ENCODE results near the gene HPSE2. TPM values are rescaled to one million over a fixed set of nuclear protein-coding genes. Genes with fewer than 3 reads are reported as not detected.

The HPSE2 gene
- total and polyA plus RNA-seq, 7 donors: under 0.01 to 11.8 (median 4.8) TPM

GRCh38 chr10:98921316-98921715 is 314.3 kb downstream of the HPSE2 start:
- DNase-seq: no peak
- H3K36me3 ChIP-seq: no peaks in the 10 kb centered on the region
- no peaks in the 10 kb centered on the region for H3K9me3 ChIP-seq
- WGBS, 2 donors: 70 to 81% methylated on average over 2 of the region's 2 CpGs
- H3K27me3 ChIP-seq: no peaks in the 10 kb centered on the region
- intact Hi-C loops (cut with DNase I): no loop called here
- TF ChIP-seq POLR2A (IDR thresholded peaks at IDR 0.05) (no peak), POLR2AphosphoS5 (IDR thresholded peaks at IDR 0.05) (no peak), EP300 (IDR thresholded peaks at IDR 0.05) (no peak)
- TF ChIP-seq, protein P1, sequence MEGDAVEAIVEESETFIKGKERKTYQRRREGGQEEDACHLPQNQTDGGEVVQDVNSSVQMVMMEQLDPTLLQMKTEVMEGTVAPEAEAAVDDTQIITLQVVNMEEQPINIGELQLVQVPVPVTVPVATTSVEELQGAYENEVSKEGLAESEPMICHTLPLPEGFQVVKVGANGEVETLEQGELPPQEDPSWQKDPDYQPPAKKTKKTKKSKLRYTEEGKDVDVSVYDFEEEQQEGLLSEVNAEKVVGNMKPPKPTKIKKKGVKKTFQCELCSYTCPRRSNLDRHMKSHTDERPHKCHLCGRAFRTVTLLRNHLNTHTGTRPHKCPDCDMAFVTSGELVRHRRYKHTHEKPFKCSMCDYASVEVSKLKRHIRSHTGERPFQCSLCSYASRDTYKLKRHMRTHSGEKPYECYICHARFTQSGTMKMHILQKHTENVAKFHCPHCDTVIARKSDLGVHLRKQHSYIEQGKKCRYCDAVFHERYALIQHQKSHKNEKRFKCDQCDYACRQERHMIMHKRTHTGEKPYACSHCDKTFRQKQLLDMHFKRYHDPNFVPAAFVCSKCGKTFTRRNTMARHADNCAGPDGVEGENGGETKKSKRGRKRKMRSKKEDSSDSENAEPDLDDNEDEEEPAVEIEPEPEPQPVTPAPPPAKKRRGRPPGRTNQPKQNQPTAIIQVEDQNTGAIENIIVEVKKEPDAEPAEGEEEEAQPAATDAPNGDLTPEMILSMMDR (IDR thresholded peaks at IDR 0.05): no peak
- no peak overlapping the region for H3K4me3 ChIP-seq
- H3K27ac ChIP-seq: no peak overlapping the region
- H3K4me1 ChIP-seq: peaks cover 0 to 32% (median 12%) of the 10 kb centered on the region in 4 donors

DNA sequence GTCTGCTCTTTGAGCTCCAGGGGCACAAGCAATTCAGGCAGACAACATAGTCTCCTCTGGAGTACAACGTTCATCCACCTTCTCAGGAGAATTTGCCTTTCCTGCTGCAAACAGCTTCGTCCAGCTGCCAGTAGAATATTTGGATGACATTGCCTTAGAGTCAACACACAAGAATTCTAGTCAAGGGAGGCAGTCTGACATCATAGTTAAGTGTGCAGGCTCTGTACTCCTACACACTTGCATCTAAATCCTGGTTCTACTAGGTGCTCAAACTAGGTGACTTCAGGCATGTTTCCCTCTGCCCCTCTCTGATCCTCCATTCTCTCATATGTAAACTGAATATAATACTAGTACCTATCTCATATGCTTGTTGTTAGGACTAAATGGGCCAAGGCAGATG is 314.8 kb downstream of the HPSE2 start:
- H3K9me3 ChIP-seq: no peaks in the 10 kb centered on the region
- H3K27me3 ChIP-seq: no peaks in the 10 kb centered on the region
- H3K27ac ChIP-seq: no peak overlapping the region
- TF ChIP-seq POLR2A (IDR thresholded peaks at IDR 0.05): no peak
- TF ChIP-seq, protein P1 (IDR thresholded peaks at IDR 0.05): no peak
- TF ChIP-seq EP300 (IDR thresholded peaks at IDR 0.05): no peak
- TF ChIP-seq POLR2AphosphoS5 (IDR thresholded peaks at IDR 0.05): no peak
- no peak overlapping the region for H3K4me3 ChIP-seq
- no peak for DNase-seq
- peaks cover 0 to 37% (median 16%) of the 10 kb centered on the region in 4 donors for H3K4me1 ChIP-seq
- intact Hi-C loops (cut with DNase I): no loop called here
- H3K36me3 ChIP-seq: no peaks in the 10 kb centered on the region
- WGBS, 2 donors: 48 to 57% methylated on average over 2 of the region's 2 CpGs

DNA sequence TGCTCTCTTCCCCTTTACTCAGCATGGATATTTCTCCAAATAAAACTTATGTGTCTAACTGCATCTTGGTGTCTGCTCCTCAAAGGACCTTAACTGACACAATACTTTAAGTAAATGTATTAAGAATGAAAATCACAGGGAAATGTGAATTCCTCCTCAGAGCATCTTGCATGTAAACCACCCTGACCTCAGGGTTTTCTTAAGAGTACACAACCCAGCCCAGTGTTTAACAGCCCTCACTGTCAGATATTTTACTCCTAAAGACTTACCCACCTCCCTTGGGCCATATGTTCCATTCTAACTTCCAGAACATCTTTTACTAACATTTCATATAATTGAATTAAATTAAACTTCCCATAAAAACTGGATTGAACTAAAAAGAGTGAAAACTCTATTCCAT is 315.3 kb downstream of the HPSE2 start:
- Histone ChIP-seq H3K36me3 (no peaks in the 10 kb centered on the region), H3K27me3 (no peaks in the 10 kb centered on the region), H3K4me3 (no peak overlapping the region), H3K9me3 (no peaks in the 10 kb centered on the region), H3K4me1 (peaks cover 0 to 41% (median 16%) of the 10 kb centered on the region in 4 donors), H3K27ac (no peak overlapping the region)
- intact Hi-C loops (cut with DNase I): no loop called here
- DNase-seq: no peak
- TF ChIP-seq POLR2AphosphoS5 (IDR thresholded peaks at IDR 0.05) (no peak), POLR2A (IDR thresholded peaks at IDR 0.05) (no peak), EP300 (IDR thresholded peaks at IDR 0.05) (no peak)
- TF ChIP-seq, protein P1 (IDR thresholded peaks at IDR 0.05): no peak

GRCh38 chr10:98919899-98920298 is 315.8 kb downstream of the HPSE2 start:
- Histone ChIP-seq H3K27ac (no peak overlapping the region), H3K27me3 (no peaks in the 10 kb centered on the region), H3K4me3 (no peak overlapping the region), H3K4me1 (peaks cover 0 to 41% (median 16%) of the 10 kb centered on the region in 4 donors), H3K36me3 (no peaks in the 10 kb centered on the region), H3K9me3 (no peaks in the 10 kb centered on the region)
- DNase-seq: no peak
- intact Hi-C loops (cut with DNase I): no loop called here
- TF ChIP-seq POLR2AphosphoS5 (IDR thresholded peaks at IDR 0.05): no peak
- no peak for TF ChIP-seq EP300 (IDR thresholded peaks at IDR 0.05)
- no peak for TF ChIP-seq POLR2A (IDR thresholded peaks at IDR 0.05)
- WGBS, 2 donors: 67 to 79% methylated on average over 2 of the region's 2 CpGs

DNA sequence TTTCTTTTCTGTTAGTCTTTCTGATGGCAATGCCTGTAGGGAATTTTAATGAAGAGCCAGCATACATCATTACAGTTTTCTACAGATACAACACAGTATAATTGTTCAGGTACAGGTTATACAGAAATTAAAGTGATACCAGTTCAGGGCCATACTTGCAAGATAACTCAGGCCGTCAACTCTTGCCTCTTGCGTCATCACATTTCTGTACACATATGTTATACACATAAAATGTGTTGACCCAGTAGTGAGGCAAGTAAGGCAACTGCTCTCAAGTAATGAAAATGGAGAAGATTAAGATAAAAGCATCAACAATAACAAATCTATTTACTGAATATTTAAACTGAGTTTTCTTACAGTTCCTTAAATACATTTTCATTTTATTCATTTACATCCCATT is 317.8 kb downstream of the HPSE2 start:
- DNase-seq: no peak
- Histone ChIP-seq H3K36me3 (no peaks in the 10 kb centered on the region), H3K4me3 (no peak overlapping the region), H3K9me3 (no peaks in the 10 kb centered on the region), H3K27ac (no peak overlapping the region), H3K4me1 (peaks cover 0 to 41% (median 14%) of the 10 kb centered on the region in 4 donors), H3K27me3 (no peaks in the 10 kb centered on the region)
- 73 to 90% methylated on average over 2 of the region's 2 CpGs for WGBS, 2 donors
- no peak for TF ChIP-seq POLR2AphosphoS5 (IDR thresholded peaks at IDR 0.05)
- TF ChIP-seq EP300 (IDR thresholded peaks at IDR 0.05): no peak
- intact Hi-C loops (cut with DNase I): no loop called here

DNA sequence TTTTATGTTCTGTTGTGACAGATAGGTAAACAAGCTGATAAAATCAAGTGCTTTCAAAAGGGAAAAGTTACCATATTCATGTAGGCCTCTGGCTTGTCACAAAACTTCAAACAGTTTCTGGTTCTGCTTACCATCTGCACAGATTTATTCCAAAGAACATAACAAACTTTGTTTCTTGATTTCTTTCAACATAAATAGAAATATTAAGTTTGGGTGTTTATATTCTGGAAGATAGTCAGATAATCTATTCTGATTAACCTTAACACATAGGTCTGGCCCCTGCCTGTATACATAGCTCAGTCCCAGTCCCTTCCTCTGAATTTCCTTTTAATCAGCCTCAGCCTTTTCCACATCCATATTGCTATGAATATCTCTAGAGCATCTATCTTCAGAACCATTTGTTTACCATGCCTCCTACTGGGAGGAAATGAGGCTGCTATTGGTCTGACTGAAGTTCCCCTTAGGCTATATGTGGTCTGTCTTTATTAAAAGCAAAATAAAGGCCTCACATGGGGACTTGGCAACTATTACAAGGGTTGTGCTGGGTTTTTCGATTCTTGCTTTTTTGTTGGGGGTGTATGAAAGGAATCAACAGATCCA is 319.0 kb downstream of the HPSE2 start:
- DNase-seq: no peak
- no peaks in the 10 kb centered on the region for H3K9me3 ChIP-seq

More for the DNA sequence above, 319.0 kb downstream of the HPSE2 start:
- intact Hi-C loops (cut with DNase I): no loop called here
- WGBS, 2 donors: 61 to 62% methylated on average over 1 of the region's 1 CpG
- peak in 1 of 4 donors; percentile 35 for TF ChIP-seq POLR2AphosphoS5 (IDR thresholded peaks at IDR 0.05)
- TF ChIP-seq, protein P1 (IDR thresholded peaks at IDR 0.05): no peak
- Histone ChIP-seq H3K36me3 (no peaks in the 10 kb centered on the region), H3K4me1 (peaks cover 0 to 41% (median 14%) of the 10 kb centered on the region in 4 donors), H3K4me3 (no peak overlapping the region), H3K27me3 (no peaks in the 10 kb centered on the region), H3K27ac (peak overlapping the region in 1 of 4 donors; percentile 29)

Data from sigmoid colon (tissue), 7 donors.